WI38 (cell line): ENCODE data around the gene BCAS3.

Experiments
- H3K4me3 ChIP-seq: 2 replicates; pipeline ENCODE4 v1.5.1; 2011; ENCODE audit warnings: low read depth, mild to moderate bottlenecking, control low read depth, low read length
- CTCF ChIP-seq: IDR thresholded peaks from 2 replicates; pipeline ENCODE4 v1.5.1; 2012; ENCODE audit warnings: low read depth, mild to moderate bottlenecking, control low read depth, low read length

Gene BCAS3

GRCh38 chr17:61158376-61158775, 480.7 kb downstream of the BCAS3 start:
- TF ChIP-seq CTCF, result no peak
- peak overlapping the region; percentile 50 for H3K4me3 ChIP-seq

- H3K4me3 ChIP-seq, result no peak overlapping the region
- no peak for TF ChIP-seq CTCF
These were observed 481.7 kb downstream of the BCAS3 start for GRCh38 chr17:61159221-61159814.

DNA sequence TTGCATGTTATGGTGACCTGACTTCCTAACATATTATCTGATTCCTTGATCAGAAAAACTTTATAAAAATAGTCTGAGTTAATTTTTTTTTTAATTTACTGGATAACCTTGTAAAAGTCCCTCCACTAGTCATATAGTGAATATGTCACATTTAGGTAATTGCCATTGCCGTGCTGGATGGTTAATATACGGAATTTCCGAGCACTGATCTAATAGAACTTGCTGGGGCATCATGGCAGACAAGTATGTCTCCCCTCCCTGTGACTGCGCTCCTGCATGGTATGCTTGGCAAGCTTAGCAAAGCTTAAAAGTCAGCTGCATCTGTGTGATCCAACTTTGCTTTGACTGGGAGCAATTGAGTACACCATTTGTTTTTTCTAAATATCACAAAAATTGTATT, 482.6 kb downstream of the BCAS3 start:
- no peak for TF ChIP-seq CTCF
- no peak overlapping the region for H3K4me3 ChIP-seq

DNA sequence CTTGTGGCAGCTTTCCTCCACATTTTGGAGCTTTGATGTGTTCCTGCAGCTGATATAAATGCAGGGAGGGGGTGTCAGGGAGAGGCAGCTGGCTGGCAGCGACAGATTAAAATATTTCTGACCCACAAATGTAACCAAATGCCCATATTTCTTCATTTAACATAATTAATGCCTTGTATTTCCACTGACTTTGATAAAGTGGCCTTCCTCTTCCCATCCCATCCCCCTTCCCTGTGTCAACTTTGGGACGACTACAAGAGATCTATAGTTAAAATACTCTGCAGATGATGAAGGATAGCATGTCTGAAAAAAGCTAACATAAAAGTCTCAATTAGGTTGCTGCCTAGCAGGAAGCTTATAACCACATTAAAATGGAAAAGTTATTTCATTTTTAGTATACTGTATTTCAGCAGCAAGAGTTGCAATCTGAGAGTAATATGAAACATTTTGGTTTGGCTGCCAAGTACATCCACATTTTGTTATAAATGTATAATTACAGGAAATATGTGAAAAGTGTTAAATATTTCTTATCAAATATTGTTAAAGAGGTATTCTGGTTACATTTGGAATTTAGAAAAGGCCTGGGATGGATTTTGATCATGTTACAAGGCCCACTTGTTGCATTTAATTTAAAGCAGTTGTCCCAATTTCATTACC, 483.3 kb downstream of the BCAS3 start:
- no peak overlapping the region for H3K4me3 ChIP-seq
- TF ChIP-seq CTCF, result no peak

DNA sequence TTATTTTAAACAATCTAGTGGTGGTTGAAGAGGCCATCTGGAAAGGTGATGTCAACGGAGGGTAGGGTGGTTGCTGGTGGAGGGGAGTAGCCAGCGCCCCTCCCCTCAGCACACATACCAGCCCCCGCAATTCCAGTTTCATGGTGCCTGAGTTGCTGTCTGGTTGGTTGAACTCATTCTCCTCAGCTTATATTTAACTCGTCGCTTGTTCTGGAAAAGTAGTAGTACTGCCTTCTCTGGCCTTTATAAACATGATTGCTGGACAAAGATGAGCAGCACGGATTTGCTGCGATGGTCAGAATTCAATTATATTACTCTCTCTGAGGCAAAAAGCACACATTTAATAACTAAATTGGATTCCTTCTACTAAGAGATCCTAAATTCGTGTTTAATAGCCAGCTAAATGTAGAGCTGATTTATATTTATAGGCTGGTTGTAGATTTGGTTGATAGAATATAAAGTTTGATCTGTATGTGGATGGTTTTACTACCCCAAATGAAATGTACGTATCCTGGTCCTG, 484.0 kb downstream of the BCAS3 start:
- H3K4me3 ChIP-seq, result no peak overlapping the region
- no peak for TF ChIP-seq CTCF

- no peak overlapping the region for H3K4me3 ChIP-seq
- no peak for TF ChIP-seq CTCF
These were observed 486.9 kb downstream of the BCAS3 start for GRCh38 chr17:61164517-61164916.

DNA sequence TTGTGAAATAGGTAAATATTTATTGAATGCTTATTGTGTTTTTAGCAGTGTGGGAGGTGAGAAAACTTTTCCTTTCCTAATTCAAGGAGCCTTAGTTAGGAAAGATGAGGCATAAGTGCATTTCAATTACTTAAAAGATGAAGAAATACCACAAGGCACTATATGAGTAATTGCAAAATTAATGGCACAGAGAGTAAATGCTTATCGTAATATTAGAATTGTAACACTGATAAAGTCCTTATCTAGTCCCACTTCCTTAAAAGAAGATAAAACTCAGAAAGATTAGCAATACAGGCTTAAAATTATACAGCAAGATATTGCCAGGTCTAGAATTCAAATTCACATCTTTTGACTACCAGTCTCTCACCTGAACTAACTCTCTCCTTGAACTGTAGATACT, 489.4 kb downstream of the BCAS3 start:
- H3K4me3 ChIP-seq, result no peak overlapping the region
- no peak for TF ChIP-seq CTCF
